GM12864 (cell line): Measurements from ENCODE around the gene IL1R2.

ENCODE experiments used
- DNase-seq: peaks from one replicate; pipeline ENCODE4 v3.0.0-alpha.2; 2011; ENCODE audit warnings: low read depth
- H3K4me3 ChIP-seq: 2 replicates; pipeline ENCODE4 v1.5.1; 2011; ENCODE audit warnings: mild to moderate bottlenecking, low read depth, low read length, control low read depth
- CTCF ChIP-seq: IDR thresholded peaks from 2 replicates; pipeline ENCODE4 v1.5.1; 2011; ENCODE audit warnings: low read depth, mild to moderate bottlenecking, moderate library complexity, low read length, control low read depth, inconsistent platforms; ENCODE audit errors: missing control alignments

Gene IL1R2

GRCh38 chr2:101975171-101975870 lies 16.4 kb upstream of the IL1R2 start:
- no peak overlapping the region for H3K4me3 ChIP-seq
- DNase-seq, result no peak
- no peak for TF ChIP-seq CTCF

DNA sequence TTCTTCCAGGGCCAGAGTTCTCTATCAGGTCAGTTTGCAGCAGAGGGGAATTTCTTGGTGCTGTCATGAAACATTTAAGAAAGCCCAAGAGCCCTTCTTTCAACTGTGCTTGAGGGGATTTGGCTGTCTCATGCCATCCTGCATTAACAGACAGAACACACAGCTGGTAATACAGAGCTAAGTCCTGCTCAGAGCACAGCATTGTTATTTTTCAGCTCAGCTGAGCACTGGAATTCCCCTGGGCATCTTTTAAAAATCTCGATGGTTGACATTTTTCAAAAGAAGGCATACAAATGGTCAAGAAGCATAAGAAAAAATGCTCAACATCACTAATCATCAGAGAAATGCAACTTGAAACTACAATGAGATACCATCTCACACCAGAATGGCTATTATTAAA lies 14.9 kb upstream of the IL1R2 start:
- no peak for TF ChIP-seq CTCF
- no peak overlapping the region for H3K4me3 ChIP-seq
- DNase-seq, result no peak

DNA sequence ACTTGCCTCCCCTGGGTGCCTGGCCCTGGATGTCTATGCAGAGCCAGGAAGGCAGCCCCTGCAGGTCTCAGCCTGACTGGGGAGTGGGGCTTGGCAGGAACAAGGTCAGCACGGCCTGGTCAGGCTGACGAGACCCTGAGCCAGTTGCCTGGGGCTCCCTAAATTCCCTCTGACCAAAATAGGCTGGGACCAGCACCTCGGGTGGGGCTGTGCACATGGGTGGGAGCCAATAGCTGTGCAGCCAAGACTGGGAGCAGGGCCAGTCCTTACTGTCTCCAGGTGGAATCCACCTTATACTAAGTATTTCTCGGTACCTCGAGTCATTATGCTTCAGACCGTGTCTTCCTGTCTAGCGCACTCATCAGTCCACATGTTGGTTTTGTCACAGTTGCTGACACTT lies 11.4 kb upstream of the IL1R2 start:
- no peak for DNase-seq
- H3K4me3 ChIP-seq, result no peak overlapping the region
- no peak for TF ChIP-seq CTCF

GRCh38 chr2:101981066-101981465 lies 10.7 kb upstream of the IL1R2 start:
- TF ChIP-seq CTCF, result no peak

GRCh38 chr2:101981504-101981903 lies 10.3 kb upstream of the IL1R2 start:
- no peak for DNase-seq
- no peak for TF ChIP-seq CTCF
- H3K4me3 ChIP-seq, result no peak overlapping the region

More at GRCh38 chr2:101981066-101981465, 10.7 kb upstream of the IL1R2 start:
- no peak overlapping the region for H3K4me3 ChIP-seq
- DNase-seq, result no peak

DNA sequence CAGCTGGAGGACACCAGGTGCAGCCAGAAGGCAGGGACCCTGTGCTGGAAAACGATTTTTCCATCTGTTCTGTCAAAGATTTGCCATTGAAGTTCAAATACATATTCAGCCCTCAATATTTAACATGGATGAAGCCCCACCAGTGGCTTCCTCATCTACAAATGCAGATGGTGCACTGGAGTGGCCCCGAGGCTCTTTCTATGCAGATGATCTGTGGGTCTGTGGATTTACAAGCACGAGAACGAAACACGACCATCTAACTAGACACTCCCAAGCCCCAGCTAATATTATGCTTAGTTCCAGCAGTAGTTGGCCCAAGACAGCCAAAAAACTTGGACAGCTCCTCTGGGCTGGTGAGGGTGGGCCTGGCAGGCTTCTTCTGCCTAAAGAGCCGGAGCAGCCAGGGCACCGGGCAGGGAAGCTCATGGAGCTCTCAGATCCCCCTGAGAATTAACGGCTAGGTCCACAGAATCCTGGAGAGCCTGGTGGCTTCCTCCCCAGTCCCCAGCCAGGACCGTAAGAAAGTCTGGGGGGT lies 9.2 kb upstream of the IL1R2 start:
- no peak overlapping the region for H3K4me3 ChIP-seq
- DNase-seq, result no peak
- TF ChIP-seq CTCF, result no peak

GRCh38 chr2:101983486-101983885 lies 8.3 kb upstream of the IL1R2 start:
- no peak for DNase-seq
- TF ChIP-seq CTCF, result no peak
- H3K4me3 ChIP-seq, result no peak overlapping the region
